HG03139 (cell line): ENCODE measurements around the gene USO1.
"Not testable (repeated sequence)": the region's sequence is repeated elsewhere in the genome, so short reads cannot be mapped to it uniquely, and the experiment has no call there.

Experiments used
- ATAC-seq: cut with Tn5 transposase; IDR thresholded peaks from one replicate; pipeline ENCODE4 v1.9.1; 2021; ENCODE audit not compliant: unreplicated experiment

The USO1 gene, protein sequence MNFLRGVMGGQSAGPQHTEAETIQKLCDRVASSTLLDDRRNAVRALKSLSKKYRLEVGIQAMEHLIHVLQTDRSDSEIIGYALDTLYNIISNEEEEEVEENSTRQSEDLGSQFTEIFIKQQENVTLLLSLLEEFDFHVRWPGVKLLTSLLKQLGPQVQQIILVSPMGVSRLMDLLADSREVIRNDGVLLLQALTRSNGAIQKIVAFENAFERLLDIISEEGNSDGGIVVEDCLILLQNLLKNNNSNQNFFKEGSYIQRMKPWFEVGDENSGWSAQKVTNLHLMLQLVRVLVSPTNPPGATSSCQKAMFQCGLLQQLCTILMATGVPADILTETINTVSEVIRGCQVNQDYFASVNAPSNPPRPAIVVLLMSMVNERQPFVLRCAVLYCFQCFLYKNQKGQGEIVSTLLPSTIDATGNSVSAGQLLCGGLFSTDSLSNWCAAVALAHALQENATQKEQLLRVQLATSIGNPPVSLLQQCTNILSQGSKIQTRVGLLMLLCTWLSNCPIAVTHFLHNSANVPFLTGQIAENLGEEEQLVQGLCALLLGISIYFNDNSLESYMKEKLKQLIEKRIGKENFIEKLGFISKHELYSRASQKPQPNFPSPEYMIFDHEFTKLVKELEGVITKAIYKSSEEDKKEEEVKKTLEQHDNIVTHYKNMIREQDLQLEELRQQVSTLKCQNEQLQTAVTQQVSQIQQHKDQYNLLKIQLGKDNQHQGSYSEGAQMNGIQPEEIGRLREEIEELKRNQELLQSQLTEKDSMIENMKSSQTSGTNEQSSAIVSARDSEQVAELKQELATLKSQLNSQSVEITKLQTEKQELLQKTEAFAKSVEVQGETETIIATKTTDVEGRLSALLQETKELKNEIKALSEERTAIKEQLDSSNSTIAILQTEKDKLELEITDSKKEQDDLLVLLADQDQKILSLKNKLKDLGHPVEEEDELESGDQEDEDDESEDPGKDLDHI

DNA sequence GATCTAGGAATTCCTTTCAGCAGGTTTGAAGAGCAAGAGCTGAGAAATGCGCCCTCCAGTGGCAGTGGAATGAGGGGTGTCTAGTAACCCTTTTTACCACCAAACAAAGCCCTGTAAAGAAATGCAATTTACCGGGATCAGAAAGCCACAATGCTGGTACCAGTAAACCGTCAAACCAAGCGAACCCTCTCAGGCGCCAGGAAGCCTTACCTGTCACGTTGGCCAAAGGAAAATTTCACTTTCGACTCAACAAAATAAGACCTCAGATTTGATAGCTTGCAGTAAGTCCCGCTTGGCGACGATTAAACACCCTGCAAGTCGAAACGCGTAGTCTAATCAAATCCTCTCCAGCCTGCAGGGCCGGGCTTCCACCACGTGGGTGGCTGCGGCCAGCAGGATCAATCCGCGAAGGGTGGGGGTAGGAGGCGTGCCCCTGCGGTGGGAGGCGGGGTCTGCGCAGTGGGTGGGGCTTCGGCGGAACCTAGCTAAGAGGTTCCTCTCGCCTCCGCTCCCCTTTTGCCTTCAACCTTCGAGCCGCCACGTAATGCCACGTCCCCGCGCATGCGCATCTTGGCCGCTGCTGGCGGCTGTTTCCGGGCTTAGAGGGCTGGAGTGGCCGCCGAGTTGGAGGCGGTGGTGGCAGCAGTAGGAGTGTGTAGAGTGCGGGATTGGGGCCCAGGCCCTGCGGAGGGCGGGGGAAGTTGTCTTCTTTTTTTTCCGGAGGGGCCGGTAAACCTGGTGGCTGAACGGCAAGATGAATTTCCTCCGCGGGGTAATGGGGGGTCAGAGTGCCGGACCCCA is at the start of gene USO1:
TSS of gene USO1 (plus strand) at position 512 of the 801 bp plus-strand sequence. CDS start at position 755, 243 bp downstream.
- ATAC-seq, result peak; percentile 87

GRCh38 chr4:75675004-75675531 is 49.3 kb upstream of the USO1 start:
- no peak for ATAC-seq

DNA sequence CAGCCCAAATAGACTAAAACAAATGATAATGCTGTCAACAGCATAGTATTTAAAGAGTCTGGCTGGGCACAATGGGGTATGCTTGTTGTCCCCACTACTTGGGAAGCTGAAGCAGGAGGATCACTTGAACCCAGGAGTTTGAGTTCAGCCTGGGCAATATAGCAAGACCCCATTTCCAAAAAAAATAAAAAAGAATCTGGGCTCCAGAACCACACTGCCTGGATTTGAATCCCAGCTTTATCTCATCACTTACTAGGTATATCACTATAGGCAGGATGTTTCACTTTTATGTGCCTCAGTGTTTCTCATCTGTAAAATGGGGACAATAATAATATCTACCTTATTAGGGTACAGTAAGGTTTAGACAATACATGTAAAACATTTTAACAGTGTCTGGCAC is 45.9 kb upstream of the USO1 start:
- no peak for ATAC-seq

DNA sequence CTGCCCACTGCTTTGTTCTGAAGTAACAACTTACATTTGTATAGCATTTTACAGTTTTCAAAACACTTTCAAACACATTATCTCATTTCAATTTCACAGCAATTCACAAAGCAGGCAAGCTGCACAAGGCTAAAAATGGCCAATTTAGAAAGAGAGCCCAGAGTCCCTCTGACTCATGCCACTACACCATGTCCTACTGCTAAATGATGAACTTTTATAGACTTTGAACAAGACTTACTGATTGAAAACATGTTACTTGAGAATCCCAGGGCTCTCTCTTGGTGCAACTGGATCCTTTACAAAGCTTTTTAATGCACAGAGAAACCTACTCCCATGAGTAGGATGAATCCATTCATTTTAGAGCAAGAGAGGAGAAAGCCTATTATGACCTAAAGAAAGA is 45.4 kb upstream of the USO1 start:
- ATAC-seq, result no peak

DNA sequence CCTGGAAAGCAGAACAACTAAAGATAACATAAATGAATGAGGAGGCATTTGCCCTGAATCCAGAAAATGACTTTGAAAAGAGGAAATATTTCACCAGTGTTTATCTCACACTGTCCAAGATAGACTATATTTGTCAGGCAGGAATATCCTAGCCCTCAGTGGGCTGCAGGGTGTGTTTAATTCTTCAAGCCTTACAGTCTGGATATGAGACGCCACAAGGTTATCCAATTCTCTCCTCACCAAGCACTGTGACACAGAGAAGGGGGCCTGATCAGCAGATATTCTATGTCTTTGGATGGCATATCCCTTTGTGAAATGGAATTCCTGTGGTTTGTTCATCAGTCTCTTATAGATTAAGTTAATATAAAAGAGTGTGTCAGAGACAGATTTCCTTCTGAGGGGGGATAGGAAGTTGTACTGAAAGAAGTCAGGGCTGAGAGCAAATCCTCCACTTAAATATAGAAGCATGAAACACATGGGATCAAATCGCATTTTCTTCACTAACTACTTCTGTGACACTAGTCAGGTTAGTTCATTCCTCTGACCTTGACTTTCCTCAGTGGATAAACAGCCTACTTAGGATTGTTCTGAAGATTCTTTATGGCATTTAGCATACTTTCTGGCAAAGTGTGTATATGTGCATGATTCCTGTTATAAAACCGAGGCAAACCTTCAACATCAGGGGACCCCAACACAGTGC is 44.4 kb upstream of the USO1 start:
- no peak for ATAC-seq

DNA sequence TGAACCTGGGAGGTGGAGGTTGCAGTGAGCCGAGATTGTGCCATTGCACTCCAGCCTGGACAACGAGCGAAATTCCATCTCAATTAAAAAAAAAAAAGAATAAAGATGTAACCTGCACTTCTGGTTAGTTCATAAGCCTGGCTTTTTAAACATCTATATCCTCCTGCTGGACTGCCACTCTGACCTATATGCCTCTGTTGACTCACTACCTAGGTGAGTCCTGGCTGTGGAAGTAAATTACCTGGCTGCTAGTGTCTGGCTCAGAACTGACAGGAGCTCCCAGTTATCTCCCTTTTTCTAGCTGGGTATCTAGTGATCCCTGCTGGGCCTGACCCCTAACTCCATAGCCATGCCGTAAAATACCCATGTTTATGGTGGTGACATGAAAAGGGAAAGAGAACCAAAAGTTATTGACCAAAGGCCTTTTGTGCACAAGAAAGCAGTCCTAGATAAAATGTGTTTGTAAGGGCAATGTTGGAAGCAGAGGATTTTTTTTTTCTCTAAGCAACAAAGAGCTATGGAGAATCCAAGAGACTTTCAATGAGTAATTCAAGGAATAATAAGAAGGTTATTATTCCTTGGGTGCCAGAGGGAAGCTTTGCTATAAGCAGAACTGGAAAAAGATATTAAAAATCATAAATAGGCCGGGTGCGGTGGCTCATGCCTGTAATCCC is 40.8 kb upstream of the USO1 start:
- ATAC-seq, result no peak

DNA sequence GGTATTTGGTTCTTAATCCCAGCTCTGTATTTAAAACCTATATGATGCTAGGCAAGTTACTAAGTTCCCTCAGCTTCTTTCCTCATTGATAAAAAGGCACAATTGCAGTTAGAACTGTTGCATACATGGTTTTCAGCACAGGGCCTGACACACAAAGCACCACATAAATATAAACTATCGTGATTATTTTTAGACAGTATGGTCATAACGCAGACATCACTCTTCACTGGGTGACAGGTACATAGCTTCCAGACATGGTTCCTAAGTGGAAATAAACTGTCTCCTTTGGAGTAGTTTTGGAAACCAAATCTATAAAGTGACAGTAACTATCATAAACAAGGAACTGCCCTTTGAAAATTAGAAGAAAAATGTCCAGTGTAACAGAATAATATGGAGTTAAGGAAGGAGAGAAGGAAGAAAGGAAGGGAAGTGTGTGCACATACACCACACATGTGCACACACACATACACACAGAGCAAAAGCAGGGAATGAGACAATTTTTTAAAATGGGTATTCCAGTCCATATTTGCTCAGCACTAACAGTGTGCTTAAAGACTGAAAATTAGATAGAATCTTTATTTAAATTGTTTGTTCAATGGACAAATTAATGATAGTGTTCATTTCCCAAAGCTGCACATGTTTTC is 38.7 kb upstream of the USO1 start:
- ATAC-seq, result no peak

DNA sequence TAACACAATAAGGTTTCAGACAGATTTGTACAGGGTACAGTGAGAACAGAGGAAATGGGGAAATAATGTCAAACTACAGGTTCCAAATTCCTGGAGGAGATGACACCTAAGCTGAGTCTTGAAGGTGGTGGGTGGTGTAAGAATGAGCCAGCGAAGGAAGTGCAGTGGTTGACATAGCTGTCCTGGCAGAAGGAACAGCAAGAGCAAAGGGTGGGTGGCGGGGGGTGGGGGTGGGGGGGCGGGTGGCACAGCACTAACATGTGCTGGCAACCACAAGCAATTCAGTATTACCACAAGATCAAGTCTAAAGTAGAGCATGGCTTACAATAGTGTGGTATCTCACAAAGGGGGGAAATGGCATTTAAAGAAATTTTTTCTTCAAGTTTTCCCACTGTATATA is 38.0 kb upstream of the USO1 start:
- no peak for ATAC-seq

GRCh38 chr4:75687125-75687524 is 37.3 kb upstream of the USO1 start:
- not testable (repeated sequence) for ATAC-seq

DNA sequence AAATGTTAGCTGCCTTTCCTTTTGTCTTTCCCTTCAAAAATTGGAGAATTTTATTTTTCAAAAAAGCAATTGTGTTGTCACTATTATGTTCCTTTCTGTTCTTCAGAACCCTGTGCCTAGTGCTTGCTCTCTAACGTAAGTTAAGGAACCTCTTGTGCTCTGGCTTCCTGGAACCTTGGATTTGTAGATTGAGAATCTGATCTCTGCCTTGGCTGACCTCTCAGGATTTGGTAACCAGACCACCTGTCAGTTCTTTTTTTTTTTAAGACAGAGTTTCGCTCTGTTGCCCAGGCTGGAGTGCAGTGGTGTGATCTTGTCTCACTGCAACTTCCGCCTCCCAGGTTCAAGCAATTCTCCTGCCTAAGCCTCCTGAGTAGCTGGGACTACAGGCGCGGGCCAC is 32.3 kb upstream of the USO1 start:
- ATAC-seq, result not testable (repeated sequence)

DNA sequence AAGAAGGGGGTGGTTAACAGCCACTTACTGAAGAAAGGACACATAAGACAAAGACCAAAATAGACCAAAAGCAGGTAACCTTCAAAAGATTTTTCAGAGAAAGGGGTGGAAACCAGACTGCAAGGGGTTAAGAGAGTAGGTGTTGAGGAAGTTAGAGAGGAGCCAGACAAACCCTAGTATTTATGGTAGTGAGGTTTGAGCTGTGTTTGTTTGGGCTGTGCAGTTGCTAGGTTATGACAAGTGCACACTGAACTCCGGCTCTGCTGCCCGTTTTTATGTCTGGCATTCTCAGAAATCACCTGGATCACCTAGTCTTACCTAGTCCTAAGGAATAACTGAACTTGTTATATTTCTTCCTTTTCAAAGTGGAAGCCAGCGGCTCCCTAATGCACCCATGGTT is 28.3 kb upstream of the USO1 start:
- no peak for ATAC-seq

DNA sequence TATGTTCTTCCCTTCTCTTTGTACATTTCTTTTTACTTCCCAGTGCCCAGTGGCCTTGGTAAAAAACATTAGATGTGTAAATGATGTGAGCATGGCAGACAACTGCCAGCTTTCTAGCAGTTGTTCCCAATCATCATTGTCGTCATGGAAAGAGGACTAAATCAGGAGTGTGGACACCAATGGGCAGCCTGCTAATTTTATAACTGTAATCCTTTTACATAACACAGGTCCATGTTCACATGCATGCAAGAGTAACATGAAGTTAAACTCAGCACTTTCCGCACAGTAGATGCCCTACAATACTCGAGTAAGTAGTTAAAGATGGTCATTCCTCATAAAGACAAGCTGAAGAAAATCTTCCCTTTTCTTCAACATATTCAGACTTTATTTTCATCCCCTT is 27.8 kb upstream of the USO1 start:
- ATAC-seq, result no peak

GRCh38 chr4:75698162-75698962 is 26.0 kb upstream of the USO1 start:
- peak; percentile 90 for ATAC-seq

DNA sequence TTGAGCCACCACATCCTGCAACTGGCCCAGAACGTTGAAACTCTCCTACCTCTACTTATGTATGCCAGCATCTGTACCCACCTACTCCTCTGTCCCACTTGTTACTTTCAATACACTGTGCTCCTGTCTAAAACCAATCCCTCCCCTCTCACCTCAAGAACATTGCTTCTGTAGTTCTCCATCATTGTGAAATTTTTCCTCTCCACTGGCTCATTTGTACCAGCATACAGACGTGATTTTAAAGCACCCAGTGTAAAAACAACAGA is 25.5 kb upstream of the USO1 start:
- peak; percentile 35 for ATAC-seq

- no peak for ATAC-seq
Measured at GRCh38 chr4:75699299-75699698, 25.1 kb upstream of the USO1 start.

DNA sequence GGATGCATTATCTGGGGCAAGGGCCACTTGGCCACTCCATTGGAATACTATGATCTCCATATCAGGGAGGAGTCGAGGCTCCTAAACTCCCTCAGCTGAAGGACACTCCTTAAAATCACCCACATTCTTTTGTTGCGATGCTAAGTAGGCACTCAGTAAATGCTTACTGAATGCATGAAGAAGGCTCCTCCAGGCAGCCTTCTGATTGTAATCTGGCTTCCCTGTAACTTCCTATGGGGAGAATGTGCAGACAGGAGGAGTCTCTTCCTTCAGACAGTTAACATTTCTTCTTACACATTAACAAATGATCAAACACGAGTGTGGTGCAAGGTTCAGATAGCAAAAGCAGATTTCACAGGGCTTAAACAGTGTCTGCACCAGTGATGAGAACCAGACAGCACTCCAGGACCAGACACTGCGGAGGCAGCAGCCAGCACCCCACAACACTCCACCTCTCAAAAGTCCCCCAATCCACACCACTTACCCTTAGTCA is 21.4 kb upstream of the USO1 start:
- ATAC-seq, result no peak

DNA sequence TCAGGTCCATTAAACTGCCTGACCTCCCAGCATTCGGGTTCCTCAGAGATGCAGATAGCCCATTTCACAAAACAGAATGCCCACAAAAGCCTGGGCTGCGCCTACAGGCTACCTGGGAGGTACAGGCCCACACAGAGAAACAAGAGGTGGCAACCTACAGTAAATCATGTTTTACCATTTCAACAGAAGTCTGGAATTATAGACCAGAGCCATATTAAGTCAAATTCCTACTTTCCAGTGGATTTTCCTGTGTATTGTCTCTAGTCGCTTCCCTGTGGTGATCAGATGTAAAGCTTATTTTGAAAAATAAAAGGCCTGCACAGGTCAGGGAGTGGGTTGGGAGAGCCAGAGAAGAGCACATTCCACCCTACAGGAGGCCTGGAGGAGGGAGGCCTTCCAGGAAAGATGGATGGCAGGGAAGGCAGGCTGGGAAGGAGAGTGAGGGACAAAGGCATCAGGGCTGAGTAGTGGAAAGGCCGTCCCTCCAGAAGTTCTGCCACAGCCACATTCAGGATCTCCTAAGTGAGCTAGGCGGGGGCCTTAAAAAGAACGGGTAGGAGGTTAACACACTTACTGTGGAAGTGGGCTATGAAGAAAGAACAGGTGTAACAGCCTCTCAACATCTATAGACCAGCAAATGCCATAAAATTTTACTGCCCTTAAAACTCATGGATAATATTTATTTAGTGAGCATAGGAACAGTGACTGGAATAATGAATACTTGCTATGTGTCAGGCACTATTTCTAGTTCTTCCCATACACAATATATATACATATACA is 19.0 kb upstream of the USO1 start:
- ATAC-seq, result no peak

- ATAC-seq, result no peak
Measured at GRCh38 chr4:75708218-75708691, 16.1 kb upstream of the USO1 start.
